CD4-positive, CD25-positive, alpha-beta regulatory T cell (primary cell): ENCODE data around the gene LRRD1. TPM values are rescaled to one million over a fixed set of nuclear protein-coding genes. Genes with fewer than 3 reads are reported as not detected.
A peak's percentile ranks its signal among the peaks of the same experiment; 100 is the strongest.

Experiments
- ATAC-seq, 2 donors: fragments of 150-1000 bp; cut with Tn5 transposase; one replicate each; pipeline ENCODE4 v1.10.0; 2021; ENCODE audit warnings: low read depth in 2 of 2, moderate number of reproducible peaks in 2 of 2, moderate library complexity in 1 of 2
- DNase-seq, 3 donors: peaks; one replicate each; pipeline versions ENCODE4 v3.0.0 to v3.0.0-alpha.2; 2012 to 2022; ENCODE audit warnings: mixed read lengths in 1 of 3
- H3K27ac ChIP-seq: one replicate; pipeline ENCODE4 v1.7.0; 2013; ENCODE audit warnings: mild to moderate bottlenecking, low read length; ENCODE audit not compliant: insufficient read depth, poor library complexity, severe bottlenecking
- H3K27me3 ChIP-seq: one replicate; pipeline ENCODE4 v1.7.0; 2013; ENCODE audit warnings: low read length; ENCODE audit not compliant: control insufficient read depth, insufficient read depth
- H3K36me3 ChIP-seq: one replicate; pipeline ENCODE4 v1.7.0; 2013; ENCODE audit warnings: mild to moderate bottlenecking, low read length, moderate library complexity; ENCODE audit not compliant: control insufficient read depth, insufficient read depth
- H3K4me1 ChIP-seq: 2 replicates; pipeline ENCODE4 v1.7.0; 2013; ENCODE audit warnings: mild to moderate bottlenecking, low read length; ENCODE audit not compliant: insufficient read depth, control insufficient read depth, poor library complexity, severe bottlenecking
- H3K4me3 ChIP-seq: one replicate; pipeline ENCODE4 v1.7.0; 2013; ENCODE audit warnings: low read depth, mild to moderate bottlenecking, low read length, moderate library complexity
- H3K9me3 ChIP-seq, 2 experiments: 1 replicate in 1 of 2; 2 replicates in 1 of 2; pipeline ENCODE4 v1.7.0; 2013; ENCODE audit warnings: low read length in 2 of 2, mild to moderate bottlenecking in 1 of 2, moderate library complexity in 1 of 2; ENCODE audit not compliant: control insufficient read depth in 2 of 2
- H3K27ac Mint-ChIP-seq, 3 donors: one replicate each; pipeline ENCODE4 v1.8.0; 2020 to 2022; ENCODE audit warnings: mild to moderate bottlenecking in 3 of 3, mixed read lengths in 3 of 3, moderate library complexity in 2 of 3
- H3K27me3 Mint-ChIP-seq: one replicate; pipeline ENCODE4 v1.8.0; 2022; ENCODE audit warnings: mild to moderate bottlenecking, mixed read lengths
- H3K36me3 Mint-ChIP-seq: one replicate; pipeline ENCODE4 v1.8.0; 2020; ENCODE audit warnings: mixed read lengths
- H3K4me1 Mint-ChIP-seq, 4 donors: one replicate each; pipeline ENCODE4 v1.8.0; 2020 to 2022; ENCODE audit warnings: mixed read lengths in 4 of 4, mild to moderate bottlenecking in 1 of 4
- H3K4me3 Mint-ChIP-seq, 4 donors: one replicate each; pipeline ENCODE4 v1.8.0; 2020 to 2022; ENCODE audit warnings: mild to moderate bottlenecking in 4 of 4, mixed read lengths in 4 of 4, moderate library complexity in 3 of 4
- H3K9me3 Mint-ChIP-seq, 7 donors: one replicate each; pipeline ENCODE4 v1.8.0; 2020 to 2022; ENCODE audit warnings: mixed read lengths in 7 of 7, mild to moderate bottlenecking in 3 of 7, moderate library complexity in 2 of 7
- polyA plus RNA-seq, 4 donors: library from polyadenylated mRNA; unstranded; fragments of 300-500 nt; fragmentation: Illumina TruSeq; gene quantifications; one replicate each; pipeline ENCODE4 v1.2.3, GENCODE V29; 2021
- total RNA-seq: library from RNA; stranded (reverse); gene quantifications from one replicate; pipeline ENCODE4 v1.2.3, GENCODE V29; 2022

The LRRD1 gene
- total and polyA plus RNA-seq, 5 donors from 2014 or later = 0.12 to 0.44 TPM; not detected in 3

DNA sequence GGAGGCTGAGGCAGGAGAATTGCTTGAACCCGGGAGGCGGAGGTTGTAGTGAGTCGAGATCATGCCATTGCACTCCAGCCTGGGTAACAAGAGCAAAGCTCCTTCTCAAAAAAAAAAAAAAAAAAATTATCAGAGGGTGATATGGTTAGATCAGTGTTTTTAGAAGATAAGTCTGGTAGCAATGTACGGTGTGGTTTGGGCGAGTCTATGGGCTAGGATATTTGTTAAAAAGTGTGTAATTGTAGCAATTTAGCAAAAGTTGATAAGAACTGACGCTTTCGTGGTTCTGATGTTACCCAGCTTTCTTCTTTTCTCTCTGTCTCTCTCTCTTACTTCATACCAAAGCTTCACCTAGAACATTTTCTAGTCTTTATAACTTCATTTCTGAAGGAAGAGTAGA, 37.8 kb downstream of the LRRD1 start:
- ATAC-seq = no peak
- no peak overlapping the region for H3K4me3 ChIP-seq
- no peaks in the 10 kb centered on the region for H3K27me3 Mint-ChIP-seq
- no peaks in the 10 kb centered on the region for H3K27me3 ChIP-seq
- H3K27ac Mint-ChIP-seq = no peak overlapping the region
- H3K4me1 Mint-ChIP-seq = no peaks in the 10 kb centered on the region
- no peak for DNase-seq
- no peak overlapping the region for H3K27ac ChIP-seq
- H3K9me3 ChIP-seq = no peaks in the 10 kb centered on the region
- no peak overlapping the region for H3K4me3 Mint-ChIP-seq
- H3K36me3 ChIP-seq = no peaks in the 10 kb centered on the region
- H3K4me1 ChIP-seq = no peaks in the 10 kb centered on the region
- H3K9me3 Mint-ChIP-seq = peaks cover 0 to 3% (median 0%) of the 10 kb centered on the region in 7 donors
- H3K36me3 Mint-ChIP-seq = no peaks in the 10 kb centered on the region

DNA sequence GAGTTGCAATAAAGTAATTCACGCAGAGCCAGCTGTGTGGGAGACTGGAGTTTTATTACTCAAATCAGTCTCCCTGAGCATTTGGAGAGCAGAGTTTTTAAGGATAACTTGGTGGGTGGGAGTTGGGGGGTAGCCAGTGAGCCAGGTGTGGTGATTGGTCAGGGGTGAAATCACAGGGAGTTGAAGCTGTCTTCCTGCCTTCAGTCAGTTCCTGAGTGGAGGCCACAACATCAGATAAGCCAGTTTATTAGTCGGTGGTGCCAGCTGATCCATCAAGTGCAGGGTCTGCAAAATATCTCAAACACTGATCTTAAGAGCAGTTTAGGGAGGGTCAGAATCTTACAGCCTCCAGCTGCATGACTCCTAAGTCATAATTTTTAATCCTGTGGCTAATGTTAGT, 41.4 kb downstream of the LRRD1 start:
- H3K27ac ChIP-seq = no peak overlapping the region
- H3K27me3 ChIP-seq = no peaks in the 10 kb centered on the region
- H3K4me1 ChIP-seq = peaks cover 23% of the 10 kb centered on the region
- no peaks in the 10 kb centered on the region for H3K36me3 ChIP-seq
- H3K4me3 Mint-ChIP-seq = peak overlapping the region in 1 of 4 donors; percentile 53
- DNase-seq (no peak), ATAC-seq (no peak)
- H3K9me3 Mint-ChIP-seq = peaks cover 0 to 3% (median 0%) of the 10 kb centered on the region in 7 donors
- no peak overlapping the region for H3K4me3 ChIP-seq
- H3K27ac Mint-ChIP-seq = peak overlapping the region in 1 of 3 donors; percentile 46
- no peaks in the 10 kb centered on the region for H3K36me3 Mint-ChIP-seq
- no peaks in the 10 kb centered on the region for H3K9me3 ChIP-seq
- peaks cover 6 to 28% (median 15%) of the 10 kb centered on the region in 4 donors for H3K4me1 Mint-ChIP-seq
- H3K27me3 Mint-ChIP-seq = peaks cover 4% of the 10 kb centered on the region

DNA sequence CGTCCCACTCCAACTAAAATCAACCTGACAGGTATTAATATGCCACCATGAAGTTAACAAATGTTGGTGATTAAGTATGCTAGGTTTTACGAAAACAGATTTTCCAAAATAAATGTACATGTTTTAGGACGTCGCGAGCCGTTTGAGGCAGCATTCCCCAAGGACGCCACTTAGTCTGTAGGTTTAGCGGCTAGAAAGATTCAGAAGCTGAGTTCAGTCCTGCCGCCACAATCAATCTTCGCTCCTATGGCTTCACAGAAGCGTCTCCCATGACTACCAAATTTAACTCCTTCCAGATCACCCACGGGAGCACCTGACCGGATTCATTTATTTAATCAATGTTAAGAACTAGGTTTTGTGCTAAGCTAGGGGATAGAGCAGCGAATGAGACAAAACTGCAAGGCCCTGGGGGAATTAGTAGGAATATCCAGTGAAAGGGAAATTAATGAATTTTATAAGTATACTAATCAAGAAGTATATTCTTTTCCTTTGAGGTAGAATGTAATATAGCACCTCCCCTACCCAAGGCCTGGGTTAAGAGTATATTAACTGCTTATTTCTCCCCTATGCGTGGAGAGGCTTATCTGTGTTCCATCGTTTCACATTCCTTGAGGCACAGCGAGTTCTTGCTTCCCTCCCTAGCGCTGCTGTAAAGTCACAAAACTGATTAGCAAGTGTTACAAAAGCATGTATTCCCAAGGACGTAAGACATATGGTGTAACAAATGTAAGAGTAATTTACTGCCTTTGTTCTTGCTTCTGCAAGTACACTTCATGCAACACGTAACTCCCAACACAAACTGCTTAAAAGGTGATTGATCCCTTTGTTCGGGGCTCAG, 43.7 kb downstream of the LRRD1 start:
- DNase-seq (no peak), ATAC-seq (no peak)
- no peaks in the 10 kb centered on the region for H3K27me3 ChIP-seq
- peaks cover 0 to 3% (median 0%) of the 10 kb centered on the region in 7 donors for H3K9me3 Mint-ChIP-seq
- H3K27me3 Mint-ChIP-seq = peaks cover 4% of the 10 kb centered on the region
- H3K9me3 ChIP-seq = no peaks in the 10 kb centered on the region
- H3K36me3 Mint-ChIP-seq = no peaks in the 10 kb centered on the region
- peak overlapping the region; percentile 94 to 100 (median 98) for H3K4me3 Mint-ChIP-seq
- peaks cover 23% of the 10 kb centered on the region for H3K4me1 ChIP-seq
- no peaks in the 10 kb centered on the region for H3K36me3 ChIP-seq
- peaks cover 6 to 41% (median 27%) of the 10 kb centered on the region in 4 donors for H3K4me1 Mint-ChIP-seq
- H3K4me3 ChIP-seq = peak overlapping the region; percentile 81
- peak overlapping the region; percentile 90 for H3K27ac ChIP-seq
- peak overlapping the region; percentile 95 to 100 (median 99) for H3K27ac Mint-ChIP-seq

DNA sequence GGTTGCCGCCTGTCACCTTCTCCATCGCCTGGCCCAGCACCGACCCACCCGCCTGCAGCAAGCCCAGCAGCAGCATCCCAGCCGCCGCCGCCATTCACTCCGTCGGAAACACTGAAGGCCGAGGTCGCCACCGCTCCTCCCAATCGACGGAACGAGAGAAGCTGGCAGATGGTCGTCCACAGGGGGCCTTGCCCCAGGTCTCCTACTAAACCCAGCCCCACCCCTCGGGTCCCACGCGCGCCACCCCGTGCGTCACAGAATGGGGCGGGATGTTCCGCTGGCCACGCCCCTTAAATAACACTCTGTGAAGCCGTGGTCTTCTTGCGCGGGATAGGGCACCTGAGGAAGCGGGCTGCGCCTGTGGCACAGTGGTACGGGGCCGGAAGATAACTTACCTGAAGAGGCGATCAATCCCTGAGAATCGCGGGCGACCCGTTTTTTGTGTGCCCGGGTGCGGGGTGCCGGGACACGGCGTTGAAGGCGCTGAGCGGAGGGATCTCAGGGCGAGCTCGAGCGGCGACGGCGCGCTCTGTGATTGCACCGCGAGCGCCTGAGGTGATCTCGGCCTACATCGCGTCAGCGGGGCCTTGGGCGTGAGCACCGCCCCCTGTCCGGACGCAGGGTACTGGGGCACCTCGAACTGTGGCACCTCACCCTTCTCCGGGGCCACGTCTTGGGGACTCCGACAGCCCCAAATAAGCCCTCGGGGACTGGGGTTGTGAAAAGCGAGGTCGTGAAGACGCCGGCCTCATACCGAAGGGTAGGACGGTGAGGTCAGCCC, 44.5 kb downstream of the LRRD1 start, which contains the start of gene CYP51A1:
Gene CYP51A1 (minus strand): TSS at position 207 of the 781 bp plus-strand sequence. CDS start 113 bp downstream, at position 94.
- H3K4me1 ChIP-seq = peaks cover 23% of the 10 kb centered on the region
- peaks cover 6% of the 10 kb centered on the region for H3K36me3 ChIP-seq
- H3K27ac Mint-ChIP-seq = peak within 1 kb of the TSS; percentile 95 to 100 (median 99)
- H3K27me3 Mint-ChIP-seq = peaks cover 4% of the 10 kb centered on the region
- H3K4me3 Mint-ChIP-seq = peak within 1 kb of the TSS; percentile 94 to 100 (median 98)
- no peaks in the 10 kb centered on the region for H3K9me3 ChIP-seq
- no peaks in the 10 kb centered on the region for H3K36me3 Mint-ChIP-seq
- H3K27me3 ChIP-seq = no peaks in the 10 kb centered on the region
- peak within 1 kb of the TSS; percentile 90 for H3K27ac ChIP-seq
- peaks cover 0 to 3% (median 0%) of the 10 kb centered on the region in 7 donors for H3K9me3 Mint-ChIP-seq
- ATAC-seq = peak; percentile 86 to 88
- peaks cover 6 to 43% (median 27%) of the 10 kb centered on the region in 4 donors for H3K4me1 Mint-ChIP-seq
- H3K4me3 ChIP-seq = peak within 1 kb of the TSS; percentile 81
- DNase-seq = peak; percentile 89 to 97 (median 94)

DNA sequence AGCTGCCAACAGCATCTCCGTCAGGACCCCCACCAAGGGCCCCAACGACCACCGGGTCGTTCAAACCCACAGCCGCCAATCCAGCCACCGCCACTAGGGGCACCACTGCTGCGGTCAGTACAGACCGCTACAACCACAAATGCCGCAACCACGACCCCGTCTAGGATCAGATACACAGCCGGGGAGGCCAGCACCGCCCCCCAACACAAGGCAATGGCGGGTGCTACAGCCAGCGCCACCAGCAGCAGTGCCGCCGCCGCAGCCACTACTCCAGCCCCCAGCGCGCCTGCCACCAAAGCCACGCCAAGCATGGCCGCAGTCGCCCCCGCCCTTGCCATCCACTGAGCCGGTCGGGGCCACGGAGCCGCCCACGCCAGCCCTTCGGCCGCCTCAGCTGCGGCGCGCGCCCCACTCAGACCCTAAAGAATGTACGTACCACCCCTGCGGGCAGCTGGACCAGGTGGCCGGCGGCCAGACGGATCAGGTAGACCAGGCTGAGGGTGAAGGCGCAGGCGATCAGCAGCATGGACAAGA, 45.1 kb downstream of the LRRD1 start:
- peak overlapping the region; percentile 67 for H3K4me3 ChIP-seq
- Mint-ChIP-seq H3K4me3 (peak overlapping the region; percentile 94 to 100 (median 98)), H3K4me1 (peaks cover 6 to 43% (median 27%) of the 10 kb centered on the region in 4 donors), H3K36me3 (no peaks in the 10 kb centered on the region), H3K9me3 (peaks cover 0 to 3% (median 0%) of the 10 kb centered on the region in 7 donors), H3K27me3 (peaks cover 4% of the 10 kb centered on the region), H3K27ac (peak overlapping the region; percentile 95 to 100 (median 99))
- peak overlapping the region; percentile 90 for H3K27ac ChIP-seq
- DNase-seq (peak; percentile 53 to 66 (median 66)), ATAC-seq (peak; percentile 14 to 25)
- H3K27me3 ChIP-seq = no peaks in the 10 kb centered on the region
- H3K9me3 ChIP-seq = no peaks in the 10 kb centered on the region
- peaks cover 6% of the 10 kb centered on the region for H3K36me3 ChIP-seq
- peaks cover 23% of the 10 kb centered on the region for H3K4me1 ChIP-seq

DNA sequence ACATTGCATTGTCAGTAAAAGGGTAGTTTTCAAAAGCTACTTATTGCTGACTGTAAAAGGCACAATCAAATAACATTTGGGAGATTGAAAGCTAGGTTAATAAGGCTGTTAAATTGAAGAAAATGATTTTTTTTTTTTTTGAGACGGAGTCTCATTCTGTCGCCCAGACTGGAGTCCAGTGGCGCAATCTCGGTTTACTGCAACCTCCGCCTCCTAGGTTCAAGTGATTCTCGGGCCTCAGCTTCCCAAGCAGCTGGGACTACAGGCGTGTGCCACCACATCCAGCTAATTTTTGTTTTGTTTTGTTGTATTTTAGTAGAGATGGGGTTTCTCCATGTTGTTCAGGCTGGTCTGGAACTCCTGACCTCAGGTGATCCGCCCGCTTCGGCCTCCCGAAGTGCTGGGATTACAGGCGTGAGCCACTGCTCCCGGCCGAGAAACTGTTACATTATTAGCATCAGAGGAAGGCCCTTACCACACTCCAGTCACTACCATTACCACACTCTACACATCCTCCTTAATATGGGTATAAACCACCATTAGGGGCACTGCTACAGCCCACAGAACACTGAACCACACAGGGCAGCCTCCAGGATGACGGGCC, 45.7 kb downstream of the LRRD1 start:
- Mint-ChIP-seq H3K4me3 (peak overlapping the region; percentile 94 to 100 (median 98)), H3K27ac (peak overlapping the region; percentile 95 to 100 (median 99)), H3K4me1 (peaks cover 6 to 43% (median 27%) of the 10 kb centered on the region in 4 donors), H3K36me3 (peaks cover under 1% of the 10 kb centered on the region), H3K9me3 (peaks cover 0 to 3% (median 0%) of the 10 kb centered on the region in 7 donors), H3K27me3 (peaks cover 4% of the 10 kb centered on the region)
- Histone ChIP-seq H3K36me3 (peaks cover 8% of the 10 kb centered on the region), H3K9me3 (no peaks in the 10 kb centered on the region), H3K4me1 (peaks cover 23% of the 10 kb centered on the region), H3K27ac (peak overlapping the region; percentile 90), H3K27me3 (no peaks in the 10 kb centered on the region), H3K4me3 (peak overlapping the region; percentile 67)
- no peak for DNase-seq
- peak; percentile 34 to 35 for ATAC-seq

DNA sequence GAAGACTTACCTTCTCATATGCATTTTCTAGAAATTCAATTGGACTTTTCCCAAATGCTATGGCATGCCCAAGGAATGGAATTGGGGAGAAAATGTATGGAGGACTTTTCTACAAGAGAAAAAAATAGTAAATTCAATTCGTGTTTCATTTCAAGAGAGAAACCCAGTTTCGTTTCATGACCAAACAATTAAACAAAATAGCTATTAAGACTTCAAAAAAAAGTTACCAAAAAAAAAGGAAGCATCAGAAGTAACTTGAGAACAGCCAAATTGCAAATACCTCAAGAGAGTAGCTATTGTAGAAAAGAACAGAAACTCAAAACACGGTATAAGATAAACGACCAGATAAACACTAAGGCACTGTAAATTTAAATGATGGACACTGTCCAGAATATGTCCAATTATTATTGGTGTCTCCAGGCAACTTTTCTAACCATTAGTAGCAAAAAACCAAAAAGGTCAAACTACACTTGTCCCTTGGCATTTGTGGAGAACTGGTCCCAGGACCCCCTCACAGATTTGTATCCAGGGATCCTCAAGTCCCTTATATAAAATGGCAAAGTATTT, 47.1 kb downstream of the LRRD1 start:
- H3K36me3 Mint-ChIP-seq = peaks cover 9% of the 10 kb centered on the region
- peaks cover 23% of the 10 kb centered on the region for H3K4me1 ChIP-seq
- ATAC-seq (no peak), DNase-seq (no peak)
- H3K36me3 ChIP-seq = peaks cover 14% of the 10 kb centered on the region
- H3K27ac Mint-ChIP-seq = no peak overlapping the region
- no peak overlapping the region for H3K27ac ChIP-seq
- H3K27me3 Mint-ChIP-seq = peaks cover 4% of the 10 kb centered on the region
- H3K9me3 Mint-ChIP-seq = peaks cover 0 to 3% (median 0%) of the 10 kb centered on the region in 7 donors
- H3K27me3 ChIP-seq = no peaks in the 10 kb centered on the region
- H3K4me3 ChIP-seq = no peak overlapping the region
- peak overlapping the region in 3 of 4 donors; percentile 16 to 62 (median 50) for H3K4me3 Mint-ChIP-seq
- H3K4me1 Mint-ChIP-seq = peaks cover 6 to 43% (median 27%) of the 10 kb centered on the region in 4 donors
- H3K9me3 ChIP-seq = no peaks in the 10 kb centered on the region
